ENCODE results near the gene EML6. TPM values are rescaled to one million over a fixed set of nuclear protein-coding genes. Genes with fewer than 3 reads are reported as not detected.

Gene EML6
- total RNA-seq, 1 donor from 2014 or later, result 0.63 TPM

GRCh38 chr2:54924121-54924520, 200.7 kb downstream of the EML6 start:
- no peaks in the 10 kb centered on the region for H3K27me3 ChIP-seq (ENCODE audit: control insufficient read depth, insufficient read depth, low read length)
- TF ChIP-seq CTCF (IDR thresholded peaks at IDR 0.05; ENCODE audit: insufficient read depth, low read length, poor library complexity, severe bottlenecking), result no peak
- H3K4me3 ChIP-seq (ENCODE audit: low read depth, low read length), result no peak overlapping the region
- DNase-seq (ENCODE audit: low read depth), result no peak
- no peaks in the 10 kb centered on the region for H3K36me3 ChIP-seq (ENCODE audit: control insufficient read depth, insufficient read depth, low read length)

- H3K4me3 ChIP-seq (ENCODE audit: low read depth, low read length), result no peak overlapping the region
- TF ChIP-seq CTCF (IDR thresholded peaks at IDR 0.05; ENCODE audit: insufficient read depth, low read length, poor library complexity, severe bottlenecking), result no peak
- no peak for DNase-seq (ENCODE audit: low read depth)
These were observed 201.6 kb downstream of the EML6 start for GRCh38 chr2:54925022-54925421.

GRCh38 chr2:54927085-54927750, 203.8 kb downstream of the EML6 start:
- no peak for TF ChIP-seq CTCF (IDR thresholded peaks at IDR 0.05; ENCODE audit: insufficient read depth, low read length, poor library complexity, severe bottlenecking)
- DNase-seq (ENCODE audit: low read depth), result no peak
- H3K36me3 ChIP-seq (ENCODE audit: control insufficient read depth, insufficient read depth, low read length), result no peaks in the 10 kb centered on the region
- H3K27me3 ChIP-seq (ENCODE audit: control insufficient read depth, insufficient read depth, low read length), result no peaks in the 10 kb centered on the region
- no peak overlapping the region for H3K4me3 ChIP-seq (ENCODE audit: low read depth, low read length)

More at GRCh38 chr2:54925022-54925421, 201.6 kb downstream of the EML6 start:
- Histone ChIP-seq H3K36me3 (ENCODE audit: control insufficient read depth, insufficient read depth, low read length) (no peaks in the 10 kb centered on the region), H3K27me3 (ENCODE audit: control insufficient read depth, insufficient read depth, low read length) (no peaks in the 10 kb centered on the region)

GRCh38 chr2:54927751-54928615, 204.5 kb downstream of the EML6 start:
- no peaks in the 10 kb centered on the region for H3K27me3 ChIP-seq (ENCODE audit: control insufficient read depth, insufficient read depth, low read length)
- DNase-seq (ENCODE audit: low read depth), result no peak
- no peak overlapping the region for H3K4me3 ChIP-seq (ENCODE audit: low read depth, low read length)
- H3K36me3 ChIP-seq (ENCODE audit: control insufficient read depth, insufficient read depth, low read length), result no peaks in the 10 kb centered on the region
- TF ChIP-seq CTCF (IDR thresholded peaks at IDR 0.05; ENCODE audit: insufficient read depth, low read length, poor library complexity, severe bottlenecking), result no peak

- H3K36me3 ChIP-seq (ENCODE audit: control insufficient read depth, insufficient read depth, low read length), result no peaks in the 10 kb centered on the region
- H3K4me3 ChIP-seq (ENCODE audit: low read depth, low read length), result no peak overlapping the region
- DNase-seq (ENCODE audit: low read depth), result no peak
- H3K27me3 ChIP-seq (ENCODE audit: control insufficient read depth, insufficient read depth, low read length), result no peaks in the 10 kb centered on the region
- no peak for TF ChIP-seq CTCF (IDR thresholded peaks at IDR 0.05; ENCODE audit: insufficient read depth, low read length, poor library complexity, severe bottlenecking)
These were observed 205.3 kb downstream of the EML6 start for GRCh38 chr2:54928719-54929118.

All from kidney epithelial cell (primary cell).